ENCODE data around the gene SSC5D. TPM values are rescaled to one million over a fixed set of nuclear protein-coding genes. Genes with fewer than 3 reads are reported as not detected.

Gene SSC5D
- total RNA-seq, 1 donor from 2014 or later: 46.8 TPM

- no peaks in the 10 kb centered on the region for H3K36me3 ChIP-seq (ENCODE audit: insufficient read depth, low read length)
- no peaks in the 10 kb centered on the region for H3K36me3 Mint-ChIP-seq (ENCODE audit: low read depth, unreplicated experiment)
- H4K20me1 ChIP-seq (ENCODE audit: insufficient read depth, low read length): no peaks in the 10 kb centered on the region
- no peak overlapping the region for H3K27ac ChIP-seq (ENCODE audit: low read depth, low read length)
- no peaks in the 10 kb centered on the region for H3K4me1 ChIP-seq (ENCODE audit: insufficient read depth, low read length)
- H3K9me3 ChIP-seq (ENCODE audit: insufficient read depth, low read depth, low read length): peaks cover 4% of the 10 kb centered on the region
- peaks cover 10% of the 10 kb centered on the region for H3K9me3 Mint-ChIP-seq (ENCODE audit: unreplicated experiment)
- H3K4me2 ChIP-seq (ENCODE audit: low read length): no peak overlapping the region
- no peak for FAIRE-seq
- no peak for TF ChIP-seq EZH2 (IDR thresholded peaks at IDR 0.05; ENCODE audit: insufficient read depth, low read length)
- TF ChIP-seq, protein P1, sequence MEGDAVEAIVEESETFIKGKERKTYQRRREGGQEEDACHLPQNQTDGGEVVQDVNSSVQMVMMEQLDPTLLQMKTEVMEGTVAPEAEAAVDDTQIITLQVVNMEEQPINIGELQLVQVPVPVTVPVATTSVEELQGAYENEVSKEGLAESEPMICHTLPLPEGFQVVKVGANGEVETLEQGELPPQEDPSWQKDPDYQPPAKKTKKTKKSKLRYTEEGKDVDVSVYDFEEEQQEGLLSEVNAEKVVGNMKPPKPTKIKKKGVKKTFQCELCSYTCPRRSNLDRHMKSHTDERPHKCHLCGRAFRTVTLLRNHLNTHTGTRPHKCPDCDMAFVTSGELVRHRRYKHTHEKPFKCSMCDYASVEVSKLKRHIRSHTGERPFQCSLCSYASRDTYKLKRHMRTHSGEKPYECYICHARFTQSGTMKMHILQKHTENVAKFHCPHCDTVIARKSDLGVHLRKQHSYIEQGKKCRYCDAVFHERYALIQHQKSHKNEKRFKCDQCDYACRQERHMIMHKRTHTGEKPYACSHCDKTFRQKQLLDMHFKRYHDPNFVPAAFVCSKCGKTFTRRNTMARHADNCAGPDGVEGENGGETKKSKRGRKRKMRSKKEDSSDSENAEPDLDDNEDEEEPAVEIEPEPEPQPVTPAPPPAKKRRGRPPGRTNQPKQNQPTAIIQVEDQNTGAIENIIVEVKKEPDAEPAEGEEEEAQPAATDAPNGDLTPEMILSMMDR (IDR thresholded peaks at IDR 0.05; ENCODE audit: insufficient read depth, low read depth, low read length): no peak
- H3K27ac Mint-ChIP-seq (ENCODE audit: unreplicated experiment): no peak overlapping the region
- no peak overlapping the region for H3K4me3 ChIP-seq (ENCODE audit: insufficient read depth, low read depth, low read length)
- peaks cover 72% of the 10 kb centered on the region for H3K27me3 Mint-ChIP-seq (ENCODE audit: low read depth, unreplicated experiment)
- no peaks in the 10 kb centered on the region for H3K4me1 Mint-ChIP-seq (ENCODE audit: low read depth, unreplicated experiment)
- H3K27me3 ChIP-seq (ENCODE audit: insufficient read depth, low read length): peaks cover 56% of the 10 kb centered on the region
- no peak for DNase-seq (ENCODE audit: low read depth)
- no peak overlapping the region for H2AFZ ChIP-seq (ENCODE audit: low read depth, low read length)
- H3K4me3 Mint-ChIP-seq (ENCODE audit: unreplicated experiment): no peak overlapping the region
- H3K9ac ChIP-seq (ENCODE audit: low read length): no peak overlapping the region
- no peaks in the 10 kb centered on the region for H3K79me2 ChIP-seq (ENCODE audit: insufficient read depth, low read length)
Measured at GRCh38 chr19:55442372-55442961, 45.8 kb upstream of the SSC5D start.

- H4K20me1 ChIP-seq (ENCODE audit: insufficient read depth, low read length): no peaks in the 10 kb centered on the region
- H3K4me3 Mint-ChIP-seq (ENCODE audit: unreplicated experiment): no peak within 1 kb of the TSS
- peaks cover 10% of the 10 kb centered on the region for H3K9me3 Mint-ChIP-seq (ENCODE audit: unreplicated experiment)
- H3K4me1 ChIP-seq (ENCODE audit: insufficient read depth, low read length): no peaks in the 10 kb centered on the region
- FAIRE-seq: no peak
- no peak for DNase-seq (ENCODE audit: low read depth)
- no peak within 1 kb of the TSS for H3K4me3 ChIP-seq (ENCODE audit: insufficient read depth, low read depth, low read length)
- no peak within 1 kb of the TSS for H3K9ac ChIP-seq (ENCODE audit: low read length)
- TF ChIP-seq EZH2 (IDR thresholded peaks at IDR 0.05; ENCODE audit: insufficient read depth, low read length): peak; percentile 71
- TF ChIP-seq, protein P1 (IDR thresholded peaks at IDR 0.05; ENCODE audit: insufficient read depth, low read depth, low read length): no peak
- H3K79me2 ChIP-seq (ENCODE audit: insufficient read depth, low read length): no peaks in the 10 kb centered on the region
- H3K36me3 ChIP-seq (ENCODE audit: insufficient read depth, low read length): no peaks in the 10 kb centered on the region
- H3K27me3 ChIP-seq (ENCODE audit: insufficient read depth, low read length): peaks cover 57% of the 10 kb centered on the region
- peaks cover 69% of the 10 kb centered on the region for H3K27me3 Mint-ChIP-seq (ENCODE audit: low read depth, unreplicated experiment)
- H3K27ac Mint-ChIP-seq (ENCODE audit: unreplicated experiment): no peak within 1 kb of the TSS
- H3K9me3 ChIP-seq (ENCODE audit: insufficient read depth, low read depth, low read length): peaks cover 4% of the 10 kb centered on the region
- H3K4me1 Mint-ChIP-seq (ENCODE audit: low read depth, unreplicated experiment): no peaks in the 10 kb centered on the region
- H3K4me2 ChIP-seq (ENCODE audit: low read length): no peak within 1 kb of the TSS
- H3K36me3 Mint-ChIP-seq (ENCODE audit: low read depth, unreplicated experiment): no peaks in the 10 kb centered on the region
- H2AFZ ChIP-seq (ENCODE audit: low read depth, low read length): no peak within 1 kb of the TSS
- H3K27ac ChIP-seq (ENCODE audit: low read depth, low read length): no peak within 1 kb of the TSS
Measured at GRCh38 chr19:55443045-55443823, 45.0 kb upstream of the SSC5D start, which contains the start of gene SHISA7. Gene SHISA7, minus strand, starts transcription at chr19:55443300. Its CDS starts 437 bp downstream, at chr19:55442863.
